Right atrium auricular region (tissue), 2 donors: Measurements from ENCODE around the gene ZNF516. TPM values are rescaled to one million over a fixed set of nuclear protein-coding genes. Genes with fewer than 3 reads are reported as not detected.

ENCODE experiments used
- DNase-seq: peaks from one replicate; pipeline ENCODE4 v3.0.0-alpha.2; 2019; ENCODE audit warnings: low spot score
- H3K27ac ChIP-seq, 2 donors: fragments of 200-600 bp; sonication (generic); 1 replicate in 1 of 2; 2 replicates in 1 of 2; pipeline ENCODE4 v1.5.1; 2016 to 2019
- H3K27me3 ChIP-seq, 2 donors: fragments of 200-600 bp; sonication (generic); one replicate each; pipeline versions ENCODE4 v1.5.1 to v1.6.0; 2017 to 2019
- H3K36me3 ChIP-seq: fragments of 200-600 bp; sonication (generic); one replicate; pipeline ENCODE4 v1.5.1; 2016
- H3K4me1 ChIP-seq, 2 donors: fragments of 200-600 bp; sonication (generic); one replicate each; pipeline versions ENCODE4 v1.5.1 to v1.6.0; 2017 to 2019
- H3K4me3 ChIP-seq, 2 donors: fragments of 200-600 bp; sonication (generic); 1 replicate in 1 of 2; 2 replicates in 1 of 2; pipeline ENCODE4 v1.5.1; 2017 to 2019; ENCODE audit warnings: mild to moderate bottlenecking in 1 of 2, moderate library complexity in 1 of 2
- H3K9me3 ChIP-seq, 2 donors: fragments of 200-600 bp; sonication (generic); one replicate each; pipeline ENCODE4 v1.5.1; 2019
- CTCF ChIP-seq, 2 donors: fragments of 200-600 bp; sonication (generic); IDR thresholded peaks; one replicate each; pipeline ENCODE4 v1.5.1; 2019; ENCODE audit warnings: antibody characterized with exemption in 2 of 2
- total RNA-seq, 2 donors: library from RNA; depleted of rRNA; stranded (reverse); fragments of >200 nt; gene quantifications; one replicate each; pipeline ENCODE4 v1.1.0, GENCODE V29; 2016

ZNF516 gene
- total RNA-seq, 2 donors from 2014 or later, result 11.0 to 14.0 TPM

- Histone ChIP-seq H3K36me3 (no peaks in the 10 kb centered on the region), H3K4me1 (peaks cover 0 to 4% of the 10 kb centered on the region in 2 donors), H3K4me3 (no peak overlapping the region), H3K27me3 (no peaks in the 10 kb centered on the region), H3K9me3 (no peaks in the 10 kb centered on the region), H3K27ac (no peak overlapping the region)
- no peak for TF ChIP-seq CTCF (IDR thresholded peaks at IDR 0.05)
- no peak for DNase-seq
Observed at GRCh38 chr18:76350134-76351025, 144.7 kb downstream of the ZNF516 start.

GRCh38 chr18:76349067-76349715 is 145.9 kb downstream of the ZNF516 start:
- peak; percentile 82 for DNase-seq
- H3K4me1 ChIP-seq, result peaks cover 0 to 4% of the 10 kb centered on the region in 2 donors
- peak; percentile 78 to 89 for TF ChIP-seq CTCF (IDR thresholded peaks at IDR 0.05)
- H3K9me3 ChIP-seq, result no peaks in the 10 kb centered on the region
- H3K27me3 ChIP-seq, result no peaks in the 10 kb centered on the region
- no peak overlapping the region for H3K27ac ChIP-seq
- no peaks in the 10 kb centered on the region for H3K36me3 ChIP-seq
- no peak overlapping the region for H3K4me3 ChIP-seq

- peaks cover 0 to 4% of the 10 kb centered on the region in 2 donors for H3K4me1 ChIP-seq
- no peak for DNase-seq
- no peak overlapping the region for H3K27ac ChIP-seq
- H3K4me3 ChIP-seq, result no peak overlapping the region
- TF ChIP-seq CTCF (IDR thresholded peaks at IDR 0.05), result no peak
- no peaks in the 10 kb centered on the region for H3K9me3 ChIP-seq
- no peaks in the 10 kb centered on the region for H3K27me3 ChIP-seq
- H3K36me3 ChIP-seq, result no peaks in the 10 kb centered on the region
Observed at GRCh38 chr18:76348267-76349066, 146.6 kb downstream of the ZNF516 start.

- H3K36me3 ChIP-seq, result no peaks in the 10 kb centered on the region
- H3K27me3 ChIP-seq, result no peaks in the 10 kb centered on the region
- no peak for DNase-seq
- H3K27ac ChIP-seq, result no peak overlapping the region
- TF ChIP-seq CTCF (IDR thresholded peaks at IDR 0.05), result no peak
- H3K9me3 ChIP-seq, result no peaks in the 10 kb centered on the region
- peaks cover 0 to 4% of the 10 kb centered on the region in 2 donors for H3K4me1 ChIP-seq
- H3K4me3 ChIP-seq, result no peak overlapping the region
Observed at GRCh38 chr18:76347341-76347740, 147.7 kb downstream of the ZNF516 start.

- Histone ChIP-seq H3K27ac (no peak overlapping the region), H3K4me3 (no peak overlapping the region), H3K4me1 (peaks cover 0 to 4% of the 10 kb centered on the region in 2 donors), H3K27me3 (no peaks in the 10 kb centered on the region), H3K9me3 (no peaks in the 10 kb centered on the region), H3K36me3 (no peaks in the 10 kb centered on the region)
- TF ChIP-seq CTCF (IDR thresholded peaks at IDR 0.05), result no peak
- no peak for DNase-seq
Observed at GRCh38 chr18:76346490-76347130, 148.4 kb downstream of the ZNF516 start.
